ENCODE data around the gene DIAPH2. TPM values are rescaled to one million over a fixed set of nuclear protein-coding genes. Genes with fewer than 3 reads are reported as not detected.
A peak's percentile ranks its signal among the peaks of the same experiment; 100 is the strongest.

Gene DIAPH2
- total RNA-seq, 1 donor from 2014 or later: 3.8 TPM

DNA sequence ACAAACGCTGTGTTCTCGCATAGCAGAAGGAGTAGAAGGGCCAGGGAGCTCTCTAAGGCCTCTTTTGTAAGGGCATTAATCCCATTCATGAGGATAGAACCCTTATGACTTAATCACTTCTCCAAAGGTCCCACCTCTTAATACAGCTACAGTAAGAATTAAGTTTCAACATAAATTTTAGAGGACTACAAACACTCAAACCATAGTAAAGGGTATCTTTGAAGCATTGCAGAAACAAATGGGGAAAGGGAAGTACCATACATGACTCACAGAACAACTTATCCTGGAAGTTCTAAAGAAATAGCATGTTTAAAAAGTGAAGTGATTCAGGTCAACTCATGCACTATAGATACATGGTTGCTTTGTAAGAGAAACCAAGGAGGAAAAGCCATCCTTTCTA, 879.9 kb downstream of the DIAPH2 start:
- Mint-ChIP-seq H3K36me3 (ENCODE audit: unreplicated experiment) (no peaks in the 10 kb centered on the region), H3K9me3 (ENCODE audit: unreplicated experiment) (peaks cover 4% of the 10 kb centered on the region), H3K4me3 (ENCODE audit: unreplicated experiment) (no peak overlapping the region), H3K27me3 (ENCODE audit: unreplicated experiment) (no peaks in the 10 kb centered on the region), H3K4me1 (ENCODE audit: low read depth, unreplicated experiment) (no peaks in the 10 kb centered on the region), H3K27ac (ENCODE audit: unreplicated experiment) (no peak overlapping the region)
- DNase-seq: no peak
- TF ChIP-seq, protein P1, sequence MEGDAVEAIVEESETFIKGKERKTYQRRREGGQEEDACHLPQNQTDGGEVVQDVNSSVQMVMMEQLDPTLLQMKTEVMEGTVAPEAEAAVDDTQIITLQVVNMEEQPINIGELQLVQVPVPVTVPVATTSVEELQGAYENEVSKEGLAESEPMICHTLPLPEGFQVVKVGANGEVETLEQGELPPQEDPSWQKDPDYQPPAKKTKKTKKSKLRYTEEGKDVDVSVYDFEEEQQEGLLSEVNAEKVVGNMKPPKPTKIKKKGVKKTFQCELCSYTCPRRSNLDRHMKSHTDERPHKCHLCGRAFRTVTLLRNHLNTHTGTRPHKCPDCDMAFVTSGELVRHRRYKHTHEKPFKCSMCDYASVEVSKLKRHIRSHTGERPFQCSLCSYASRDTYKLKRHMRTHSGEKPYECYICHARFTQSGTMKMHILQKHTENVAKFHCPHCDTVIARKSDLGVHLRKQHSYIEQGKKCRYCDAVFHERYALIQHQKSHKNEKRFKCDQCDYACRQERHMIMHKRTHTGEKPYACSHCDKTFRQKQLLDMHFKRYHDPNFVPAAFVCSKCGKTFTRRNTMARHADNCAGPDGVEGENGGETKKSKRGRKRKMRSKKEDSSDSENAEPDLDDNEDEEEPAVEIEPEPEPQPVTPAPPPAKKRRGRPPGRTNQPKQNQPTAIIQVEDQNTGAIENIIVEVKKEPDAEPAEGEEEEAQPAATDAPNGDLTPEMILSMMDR (IDR thresholded peaks at IDR 0.05; ENCODE audit: partially characterized antibody, unreplicated experiment): no peak

DNA sequence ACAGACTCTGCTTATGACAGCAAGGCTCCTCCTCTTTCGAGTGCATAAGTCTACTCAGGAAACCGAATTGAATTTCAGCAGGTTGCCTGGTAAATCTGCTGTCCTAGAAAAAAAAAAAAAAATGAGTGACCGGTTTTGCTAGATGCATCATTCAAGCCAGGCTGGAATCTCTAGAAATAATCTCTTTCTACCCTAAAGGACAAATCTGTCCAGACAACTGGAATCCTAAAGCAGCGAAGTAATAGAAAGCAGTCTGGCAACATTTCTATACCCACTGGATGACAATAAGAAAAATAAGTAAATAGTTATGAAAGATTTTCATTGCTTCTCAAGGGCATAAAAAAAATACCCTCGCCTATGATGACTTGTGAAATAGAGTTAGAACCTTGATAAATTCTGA, 902.5 kb downstream of the DIAPH2 start:
- TF ChIP-seq, protein P1 (IDR thresholded peaks at IDR 0.05; ENCODE audit: partially characterized antibody, unreplicated experiment): no peak
- no peak for DNase-seq
- Mint-ChIP-seq H3K27me3 (ENCODE audit: unreplicated experiment) (no peaks in the 10 kb centered on the region), H3K36me3 (ENCODE audit: unreplicated experiment) (no peaks in the 10 kb centered on the region), H3K4me1 (ENCODE audit: low read depth, unreplicated experiment) (no peaks in the 10 kb centered on the region), H3K4me3 (ENCODE audit: unreplicated experiment) (no peak overlapping the region), H3K9me3 (ENCODE audit: unreplicated experiment) (no peaks in the 10 kb centered on the region), H3K27ac (ENCODE audit: unreplicated experiment) (no peak overlapping the region)

DNA sequence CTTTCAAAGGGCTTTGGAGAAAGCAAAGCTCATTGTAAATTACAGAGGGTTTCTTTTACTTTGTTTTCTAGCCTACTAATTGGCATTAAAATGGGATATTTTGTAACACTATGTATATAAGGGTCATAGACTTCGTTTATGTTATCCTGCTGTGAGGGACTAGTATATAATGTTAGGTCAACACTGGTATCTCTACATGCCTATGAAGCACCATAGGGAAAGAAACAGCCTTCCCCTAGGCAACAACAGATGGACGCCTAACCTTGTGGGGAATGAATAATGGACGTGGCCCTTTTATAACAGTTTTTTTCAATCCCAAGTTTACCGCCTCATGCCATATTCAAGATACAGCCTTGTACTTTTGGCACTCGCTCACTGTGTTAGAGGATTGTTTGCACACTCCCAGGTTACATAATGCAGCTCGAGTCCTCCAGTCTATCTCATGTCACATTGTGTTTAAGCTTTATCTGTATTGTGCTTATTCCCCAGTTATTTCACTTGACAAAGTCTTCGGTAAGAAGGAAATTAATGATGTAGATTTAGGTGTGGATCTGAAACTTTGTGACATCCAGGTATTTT, 910.1 kb downstream of the DIAPH2 start:
- no peak for DNase-seq
- H3K27me3 Mint-ChIP-seq (ENCODE audit: unreplicated experiment): no peaks in the 10 kb centered on the region
- H3K4me1 Mint-ChIP-seq (ENCODE audit: low read depth, unreplicated experiment): peaks cover 4% of the 10 kb centered on the region
- no peaks in the 10 kb centered on the region for H3K9me3 Mint-ChIP-seq (ENCODE audit: unreplicated experiment)
- TF ChIP-seq, protein P1 (IDR thresholded peaks at IDR 0.05; ENCODE audit: partially characterized antibody, unreplicated experiment): no peak
- H3K27ac Mint-ChIP-seq (ENCODE audit: unreplicated experiment): peak overlapping the region; percentile 29
- H3K4me3 Mint-ChIP-seq (ENCODE audit: unreplicated experiment): no peak overlapping the region
- no peaks in the 10 kb centered on the region for H3K36me3 Mint-ChIP-seq (ENCODE audit: unreplicated experiment)

DNA sequence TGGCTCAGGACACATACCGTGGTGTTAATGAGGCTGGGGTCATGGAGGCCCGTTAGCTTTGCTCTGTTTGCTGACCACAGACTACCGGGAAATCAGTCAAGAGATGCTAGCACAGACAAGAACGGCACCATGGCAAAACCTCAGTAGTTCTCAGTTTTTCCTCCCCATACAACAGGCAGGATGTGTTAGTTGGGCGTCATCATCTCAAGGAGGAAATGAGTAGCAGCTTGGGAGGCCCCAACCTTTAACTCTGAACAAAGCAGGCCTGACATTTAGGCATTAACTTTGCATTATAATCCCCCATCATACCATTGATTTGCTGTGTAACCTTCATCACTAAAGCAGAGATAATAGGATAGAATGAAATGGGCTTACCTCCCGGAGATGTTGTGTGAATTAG, 913.3 kb downstream of the DIAPH2 start:
- Mint-ChIP-seq H3K27me3 (ENCODE audit: unreplicated experiment) (peaks cover 2% of the 10 kb centered on the region), H3K4me1 (ENCODE audit: low read depth, unreplicated experiment) (peaks cover 4% of the 10 kb centered on the region), H3K36me3 (ENCODE audit: unreplicated experiment) (no peaks in the 10 kb centered on the region), H3K4me3 (ENCODE audit: unreplicated experiment) (no peak overlapping the region), H3K9me3 (ENCODE audit: unreplicated experiment) (no peaks in the 10 kb centered on the region), H3K27ac (ENCODE audit: unreplicated experiment) (no peak overlapping the region)
- no peak for DNase-seq
- TF ChIP-seq, protein P1 (IDR thresholded peaks at IDR 0.05; ENCODE audit: partially characterized antibody, unreplicated experiment): no peak

DNA sequence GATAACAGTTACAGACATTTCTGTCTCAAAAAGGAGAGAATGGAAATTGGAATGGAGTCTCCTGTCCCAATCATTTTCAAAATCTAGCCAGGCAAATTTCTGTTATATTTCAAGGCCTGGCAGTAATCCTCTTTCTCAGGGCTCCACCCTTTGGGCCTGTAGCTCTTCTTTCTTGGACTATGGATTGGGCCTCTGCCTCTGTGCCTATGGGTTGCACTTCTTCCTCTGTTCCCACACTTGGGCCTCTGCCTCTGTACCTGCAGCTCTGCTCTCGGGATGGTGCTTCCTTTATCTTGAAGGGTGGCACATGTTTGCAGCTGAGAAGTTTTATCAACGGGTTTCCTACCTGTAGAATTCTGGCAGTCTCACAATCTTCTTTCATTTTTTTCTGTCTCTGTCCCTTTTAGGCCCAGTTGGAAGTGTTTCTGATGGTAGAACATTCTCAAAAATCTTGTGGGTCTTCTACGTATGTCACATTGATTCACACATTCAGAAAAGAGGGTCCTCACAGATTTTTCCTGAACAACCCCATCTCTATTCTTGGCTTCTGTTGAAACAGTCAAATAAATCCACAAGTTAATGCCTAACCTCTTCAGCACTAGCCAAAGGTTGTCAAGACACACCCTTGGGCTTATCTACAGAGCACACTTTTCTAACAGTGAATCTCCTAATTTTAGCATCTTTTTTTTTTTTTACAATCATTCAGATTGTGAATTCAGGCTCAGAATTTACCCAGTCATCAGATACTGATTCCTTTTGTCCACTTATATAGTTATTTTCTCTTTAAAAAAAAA, 918.0 kb downstream of the DIAPH2 start:
- Mint-ChIP-seq H3K4me3 (ENCODE audit: unreplicated experiment) (no peak overlapping the region), H3K36me3 (ENCODE audit: unreplicated experiment) (no peaks in the 10 kb centered on the region), H3K27ac (ENCODE audit: unreplicated experiment) (no peak overlapping the region), H3K4me1 (ENCODE audit: low read depth, unreplicated experiment) (peaks cover 1% of the 10 kb centered on the region), H3K9me3 (ENCODE audit: unreplicated experiment) (peaks cover 1% of the 10 kb centered on the region), H3K27me3 (ENCODE audit: unreplicated experiment) (peaks cover 2% of the 10 kb centered on the region)
- TF ChIP-seq, protein P1 (IDR thresholded peaks at IDR 0.05; ENCODE audit: partially characterized antibody, unreplicated experiment): no peak
- no peak for DNase-seq

Measured in glutamatergic neuron (in vitro differentiated cells).